OCI-LY1 (cell line): Measurements from ENCODE around the gene DMTF1.

ENCODE experiments used
- EZH2 ChIP-seq: fragments of 200-600 bp; sonication (generic), shearing (Covaris generic); IDR thresholded peaks from 2 replicates; pipeline ENCODE4 v1.8.0; 2017; ENCODE audit warnings: borderline replicate concordance, mixed run types, mild to moderate bottlenecking, antibody characterized with exemption, low read length, moderate library complexity, mixed read lengths
- TF ChIP-seq, protein P1 (sequence below): fragments of 200-600 bp; sonication (generic), shearing (Covaris generic); IDR thresholded peaks from 2 replicates; pipeline ENCODE4 v1.5.1; 2017; ENCODE audit warnings: mild to moderate bottlenecking, antibody characterized with exemption, low read length, moderate library complexity, mixed read lengths

DNA sequence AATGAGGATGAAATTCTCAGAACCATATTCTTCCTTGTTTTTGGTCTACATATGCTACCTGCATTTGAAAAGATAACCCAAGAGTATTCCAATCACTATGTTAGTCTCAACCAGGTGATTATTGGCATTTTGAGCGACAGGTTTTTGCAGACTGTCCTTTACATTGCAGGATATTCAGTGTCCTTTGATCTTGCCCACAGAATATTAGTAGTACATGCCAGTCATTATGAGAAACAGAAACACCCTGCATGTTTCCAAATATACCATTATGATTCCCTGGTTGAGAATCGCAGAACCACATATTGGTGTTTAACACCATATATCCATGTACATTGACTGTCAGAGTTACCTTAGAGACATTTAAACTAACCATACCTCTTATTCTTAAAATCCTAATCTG, 36.7 kb downstream of the DMTF1 start:
- TF ChIP-seq, protein P1, sequence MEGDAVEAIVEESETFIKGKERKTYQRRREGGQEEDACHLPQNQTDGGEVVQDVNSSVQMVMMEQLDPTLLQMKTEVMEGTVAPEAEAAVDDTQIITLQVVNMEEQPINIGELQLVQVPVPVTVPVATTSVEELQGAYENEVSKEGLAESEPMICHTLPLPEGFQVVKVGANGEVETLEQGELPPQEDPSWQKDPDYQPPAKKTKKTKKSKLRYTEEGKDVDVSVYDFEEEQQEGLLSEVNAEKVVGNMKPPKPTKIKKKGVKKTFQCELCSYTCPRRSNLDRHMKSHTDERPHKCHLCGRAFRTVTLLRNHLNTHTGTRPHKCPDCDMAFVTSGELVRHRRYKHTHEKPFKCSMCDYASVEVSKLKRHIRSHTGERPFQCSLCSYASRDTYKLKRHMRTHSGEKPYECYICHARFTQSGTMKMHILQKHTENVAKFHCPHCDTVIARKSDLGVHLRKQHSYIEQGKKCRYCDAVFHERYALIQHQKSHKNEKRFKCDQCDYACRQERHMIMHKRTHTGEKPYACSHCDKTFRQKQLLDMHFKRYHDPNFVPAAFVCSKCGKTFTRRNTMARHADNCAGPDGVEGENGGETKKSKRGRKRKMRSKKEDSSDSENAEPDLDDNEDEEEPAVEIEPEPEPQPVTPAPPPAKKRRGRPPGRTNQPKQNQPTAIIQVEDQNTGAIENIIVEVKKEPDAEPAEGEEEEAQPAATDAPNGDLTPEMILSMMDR: no peak
- TF ChIP-seq EZH2: no peak
